SW480 (cell line): ENCODE results near the gene PRAMEF14.
A peak's percentile ranks its signal among the peaks of the same experiment; 100 is the strongest.
"Not testable (repeated sequence)": the region's sequence is repeated elsewhere in the genome, so short reads cannot be mapped to it uniquely, and the experiment has no call there.

Source experiments
- DNase-seq: peaks from one replicate; pipeline ENCODE4 v3.0.0-alpha.2; 2016; ENCODE audit warnings: low spot score

Gene PRAMEF14

GRCh38 chr1:13347034-13347433, at the start of gene PRAMEF14:
Gene PRAMEF14 (minus strand): TSS chr1:13347134. CDS start chr1:13345314, 1,820 bp downstream.
- DNase-seq = not testable (repeated sequence)

GRCh38 chr1:13395311-13395710, 48.4 kb upstream of the PRAMEF14 start:
- not testable (repeated sequence) for DNase-seq

- not testable (repeated sequence) for DNase-seq
Observed at GRCh38 chr1:13394761-13395160, 47.8 kb upstream of the PRAMEF14 start.

GRCh38 chr1:13393004-13393403, 46.1 kb upstream of the PRAMEF14 start:
- DNase-seq = not testable (repeated sequence)

GRCh38 chr1:13389332-13389731, 42.4 kb upstream of the PRAMEF14 start, which contains the start of gene PRAMEF17:
Gene PRAMEF17 (plus strand): TSS chr1:13389632. CDS start chr1:13389658, 26 bp downstream.
- not testable (repeated sequence) for DNase-seq

GRCh38 chr1:13380380-13380779, 33.4 kb upstream of the PRAMEF14 start:
- DNase-seq = not testable (repeated sequence)

- DNase-seq = not testable (repeated sequence)
Observed at GRCh38 chr1:13378983-13379382, 32.0 kb upstream of the PRAMEF14 start.

GRCh38 chr1:13368544-13368943, 21.6 kb upstream of the PRAMEF14 start:
- DNase-seq = peak; percentile 27

- DNase-seq = not testable (repeated sequence)
Observed at GRCh38 chr1:13366536-13366935, 19.6 kb upstream of the PRAMEF14 start.

- not testable (repeated sequence) for DNase-seq
Observed at GRCh38 chr1:13364928-13365327, 18.0 kb upstream of the PRAMEF14 start.

GRCh38 chr1:13362364-13362763, 15.4 kb upstream of the PRAMEF14 start:
- not testable (repeated sequence) for DNase-seq

- DNase-seq = peak; percentile 55
Observed at GRCh38 chr1:13356774-13357173, 9.8 kb upstream of the PRAMEF14 start.

- not testable (repeated sequence) for DNase-seq
Observed at GRCh38 chr1:13354475-13354874, 7.5 kb upstream of the PRAMEF14 start.

GRCh38 chr1:13353476-13353875, 6.5 kb upstream of the PRAMEF14 start:
- not testable (repeated sequence) for DNase-seq

- not testable (repeated sequence) for DNase-seq
Observed at GRCh38 chr1:13342496-13342895, 4.4 kb downstream of the PRAMEF14 start.

GRCh38 chr1:13315281-13315680, 31.7 kb downstream of the PRAMEF14 start, which contains the start of gene PRAMEF15:
Gene PRAMEF15 (plus strand): TSS chr1:13315581. CDS start chr1:13318408, 2,827 bp downstream.
- DNase-seq = not testable (repeated sequence)

GRCh38 chr1:13303239-13303638, 43.7 kb downstream of the PRAMEF14 start, which contains the start of gene PRAMEF33:
Gene PRAMEF33 (plus strand): TSS chr1:13303539. CDS start chr1:13305955, 2,416 bp downstream.
- DNase-seq = not testable (repeated sequence)

- DNase-seq = not testable (repeated sequence)
Observed at GRCh38 chr1:13302197-13302596, 44.7 kb downstream of the PRAMEF14 start.

- not testable (repeated sequence) for DNase-seq
Observed at GRCh38 chr1:13298699-13299098, 48.2 kb downstream of the PRAMEF14 start.

- DNase-seq = not testable (repeated sequence)
Observed at GRCh38 chr1:13297216-13297931, 49.6 kb downstream of the PRAMEF14 start.
